Lower leg skin (tissue), 4 donors: Measurements from ENCODE around the gene EIF4A3. TPM values are rescaled to one million over a fixed set of nuclear protein-coding genes. Genes with fewer than 3 reads are reported as not detected.
A peak's percentile ranks its signal among the peaks of the same experiment; 100 is the strongest.

ENCODE experiments used
- DNase-seq, 2 donors: peaks; one replicate each; pipeline ENCODE4 v3.0.0-alpha.2; 2019; ENCODE audit warnings: low spot score in 2 of 2
- H3K4me3 ChIP-seq: fragments of 200-600 bp; sonication (generic); 2 replicates; pipeline ENCODE4 v1.5.1; 2017; ENCODE audit warnings: mild to moderate bottlenecking, low read depth; ENCODE audit not compliant: poor library complexity, severe bottlenecking
- CTCF ChIP-seq, 3 donors: fragments of 450-650 bp; IDR thresholded peaks; one replicate each; pipeline ENCODE4 v1.5.1; 2016; ENCODE audit warnings: antibody characterized with exemption in 3 of 3, mild to moderate bottlenecking in 3 of 3, moderate library complexity in 2 of 3
- POLR2A ChIP-seq, 2 donors: fragments of 450-650 bp; IDR thresholded peaks; one replicate each; pipeline ENCODE4 v1.6.1; 2016 to 2017; ENCODE audit warnings: antibody characterized with exemption in 2 of 2, mild to moderate bottlenecking in 1 of 2, moderate library complexity in 1 of 2
- WGBS, 2 donors: methylation state at CpG; one replicate each; pipeline ENCODE4 v1.1.5; 2018; 5-methylcytosine and 5-hydroxymethylcytosine counted together
- intact Hi-C: fragments of 100-400 bp; cut with DNase I; formaldehyde crosslinking; loops from one replicate; pipeline ENCODE4 v1.15.0; 2023; ENCODE audit warnings: low total_unique reads
- total RNA-seq, 4 donors: library from RNA; depleted of rRNA; stranded (reverse); fragments of >200 nt; gene quantifications; one replicate each; pipeline ENCODE4 v1.1.0, GENCODE V29; 2016

The EIF4A3 gene
- total RNA-seq, 4 donors from 2014 or later: 70.3 to 87.2 (median 75.3) TPM

- DNase-seq: no peak
- no peak for TF ChIP-seq CTCF (IDR thresholded peaks at IDR 0.05)
- TF ChIP-seq POLR2A (IDR thresholded peaks at IDR 0.05): no peak
- 67 to 69% methylated on average over 5 of the region's 5 CpGs for WGBS, 2 donors
- H3K4me3 ChIP-seq: no peak overlapping the region
- intact Hi-C loops: no loop called here
Observed at GRCh38 chr17:80151333-80151732, 4.4 kb upstream of the EIF4A3 start.

GRCh38 chr17:80146121-80147034 is 550 bp downstream of the EIF4A3 start:
- intact Hi-C loops: no loop called here
- peak overlapping the region; percentile 94 for H3K4me3 ChIP-seq
- TF ChIP-seq POLR2A (IDR thresholded peaks at IDR 0.05) (no peak), CTCF (IDR thresholded peaks at IDR 0.05) (no peak)
- DNase-seq: peak in 1 of 2 donors; percentile 90
- WGBS, 2 donors: 0% methylated on average over 43 to 59 of the region's 69 CpGs

- TF ChIP-seq POLR2A (IDR thresholded peaks at IDR 0.05) (no peak), CTCF (IDR thresholded peaks at IDR 0.05) (no peak)
- intact Hi-C loops: no loop called here
- WGBS, 2 donors: 47 to 50% methylated on average over 10 of the region's 10 CpGs
- no peak overlapping the region for H3K4me3 ChIP-seq
- DNase-seq: no peak
Observed at GRCh38 chr17:80145076-80146075, 1.6 kb downstream of the EIF4A3 start.

GRCh38 chr17:80142929-80143328 is 4.0 kb downstream of the EIF4A3 start:
- WGBS, 2 donors: 90 to 91% methylated on average over 6 of the region's 6 CpGs
- no peak for DNase-seq
- no peak overlapping the region for H3K4me3 ChIP-seq
- TF ChIP-seq POLR2A (IDR thresholded peaks at IDR 0.05) (no peak), CTCF (IDR thresholded peaks at IDR 0.05) (no peak)
- intact Hi-C loops: no loop called here

GRCh38 chr17:80141463-80142165 is 5.3 kb downstream of the EIF4A3 start:
- no peak overlapping the region for H3K4me3 ChIP-seq
- intact Hi-C loops: no loop called here
- TF ChIP-seq CTCF (IDR thresholded peaks at IDR 0.05) (no peak), POLR2A (IDR thresholded peaks at IDR 0.05) (no peak)
- 89 to 93% methylated on average over 7 of the region's 7 CpGs for WGBS, 2 donors
- DNase-seq: no peak
